HG03432 (cell line): ENCODE data around the gene CCL24.
A peak's percentile ranks its signal among the peaks of the same experiment; 100 is the strongest.
"Not testable (repeated sequence)": the region's sequence is repeated elsewhere in the genome, so short reads cannot be mapped to it uniquely, and the experiment has no call there.

Experiments
- ATAC-seq: cut with Tn5 transposase; IDR thresholded peaks from one replicate; pipeline ENCODE4 v1.9.1; 2021; ENCODE audit warnings: mild to moderate bottlenecking, moderate library complexity; ENCODE audit not compliant: unreplicated experiment

The CCL24 gene

GRCh38 chr7:75813781-75814236, at the start of gene CCL24:
Gene CCL24, minus strand, starts transcription at chr7:75813806. Its CDS starts 91 bp downstream, at chr7:75813715.
- ATAC-seq = no peak

GRCh38 chr7:75861636-75862035, 48.0 kb upstream of the CCL24 start:
- ATAC-seq = no peak

DNA sequence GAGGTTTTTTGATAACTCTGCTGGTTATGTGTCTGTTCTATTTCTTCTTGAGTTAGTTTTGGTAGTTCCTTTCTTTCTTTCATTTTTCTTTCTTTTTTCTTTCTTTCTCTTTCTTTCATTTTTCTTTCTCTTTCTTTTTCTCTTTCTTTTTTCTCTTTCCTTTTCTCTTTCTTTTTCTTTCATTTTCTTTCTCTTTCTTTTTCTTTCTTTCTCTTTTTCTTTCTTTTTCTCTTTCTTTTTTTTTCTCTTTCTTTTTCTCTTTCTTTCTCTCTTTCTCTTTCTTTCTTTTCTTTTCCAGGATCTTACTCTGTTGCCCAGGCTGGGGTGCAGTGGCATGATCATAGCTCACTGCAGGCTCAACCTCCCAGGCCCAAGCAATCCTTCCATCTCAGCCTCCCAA, 44.8 kb upstream of the CCL24 start:
- ATAC-seq = no peak

DNA sequence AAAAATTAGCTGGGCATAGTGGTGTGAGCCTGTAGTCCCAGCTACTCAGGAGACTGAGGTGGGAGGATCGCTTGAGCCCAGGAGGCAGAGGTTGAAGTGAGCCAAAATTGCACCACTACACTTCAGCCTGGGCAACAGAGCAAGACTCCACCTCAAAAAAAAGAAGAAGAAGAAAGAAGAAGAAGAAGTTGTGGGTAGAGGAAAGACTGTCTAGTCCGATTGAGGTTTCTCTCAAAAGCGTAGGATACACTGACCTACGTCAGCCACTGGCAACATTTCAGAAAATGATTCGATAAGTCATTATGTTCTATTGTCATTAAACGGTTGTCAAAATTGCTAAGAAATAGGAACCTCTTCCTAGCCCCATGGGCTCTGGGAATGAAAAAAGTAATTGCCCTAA, 42.9 kb upstream of the CCL24 start:
- ATAC-seq = no peak

GRCh38 chr7:75854813-75855345, 41.3 kb upstream of the CCL24 start:
- not testable (repeated sequence) for ATAC-seq

DNA sequence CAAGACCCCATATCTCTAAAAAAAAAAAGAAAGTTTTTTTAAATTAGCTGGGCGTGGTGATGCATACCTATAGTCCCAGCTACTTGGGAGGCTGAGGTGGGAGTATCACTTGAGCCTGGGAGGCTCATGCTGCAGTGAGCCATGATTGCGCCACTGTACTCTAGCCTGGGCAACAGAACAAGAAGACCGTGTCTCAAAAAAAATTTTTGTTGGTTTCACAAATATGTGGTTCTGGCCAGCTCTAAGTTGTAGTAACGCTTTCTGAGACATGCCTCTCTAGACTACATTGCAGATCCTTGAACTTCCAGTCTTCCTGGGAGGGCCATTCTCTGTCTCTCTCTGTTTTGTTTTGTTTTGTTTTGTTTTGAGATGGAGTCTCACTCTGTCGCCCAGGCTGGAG, 40.6 kb upstream of the CCL24 start:
- no peak for ATAC-seq

DNA sequence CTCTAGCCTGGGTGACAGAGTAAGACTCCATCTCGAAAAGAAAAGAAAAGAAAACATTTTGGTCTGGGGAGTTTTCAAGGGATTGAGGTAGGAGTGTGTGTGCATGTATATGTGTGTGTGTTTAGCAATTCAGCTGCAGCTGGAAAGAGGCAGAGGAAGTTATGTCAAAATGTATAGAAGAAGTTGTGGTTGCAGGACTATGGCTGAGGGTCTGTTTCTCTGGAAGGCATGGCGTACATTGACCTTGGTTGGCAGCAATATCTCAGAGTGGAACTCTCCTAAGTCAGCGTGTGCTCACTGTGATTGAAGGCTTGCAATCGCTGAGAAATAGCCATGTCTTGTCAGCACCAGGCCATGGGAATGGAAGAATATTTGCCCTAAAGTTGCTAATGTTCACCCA, 36.6 kb upstream of the CCL24 start:
- no peak for ATAC-seq

DNA sequence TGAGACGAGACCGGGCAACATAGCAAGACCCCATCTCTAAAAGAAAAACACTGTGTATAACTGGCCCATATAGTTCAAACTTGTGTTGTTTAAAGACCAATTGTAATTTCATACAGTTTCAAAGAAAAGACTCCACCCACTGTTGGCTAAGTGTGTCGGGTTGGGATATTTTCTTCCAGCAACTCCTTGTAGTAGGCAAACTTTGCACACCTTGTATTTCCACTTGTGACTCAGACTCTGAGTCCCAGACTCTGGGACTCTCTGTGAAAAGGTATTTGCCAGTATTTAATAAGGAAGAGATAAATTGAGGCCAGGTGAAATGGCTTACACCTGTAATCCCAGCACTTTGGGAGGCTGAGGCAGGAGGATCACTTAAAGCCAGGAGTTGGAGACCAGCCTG, 36.0 kb upstream of the CCL24 start:
- no peak for ATAC-seq

- ATAC-seq = no peak
Measured at GRCh38 chr7:75847707-75848106, 34.1 kb upstream of the CCL24 start.

DNA sequence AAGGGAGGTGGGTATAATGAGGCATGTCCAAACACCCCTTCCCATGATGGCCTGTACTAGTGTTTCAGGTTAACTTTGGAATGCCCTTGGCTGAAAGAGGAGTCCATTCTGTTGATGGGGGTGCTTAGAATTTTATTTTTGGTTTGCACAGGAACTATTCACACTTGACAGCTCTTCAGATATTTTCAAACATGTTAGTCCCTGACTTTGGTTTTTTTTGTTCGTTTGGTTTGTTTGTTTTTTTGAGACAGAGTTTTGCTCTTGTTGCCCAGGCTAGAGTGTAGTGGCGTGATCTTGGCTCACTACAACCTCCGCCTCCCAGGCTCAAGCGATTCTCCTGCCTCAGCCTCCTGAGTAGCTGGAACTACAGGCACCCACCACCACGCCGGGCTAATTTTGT, 31.5 kb upstream of the CCL24 start:
- not testable (repeated sequence) for ATAC-seq

- ATAC-seq = no peak
Measured at GRCh38 chr7:75844158-75844557, 30.6 kb upstream of the CCL24 start.

GRCh38 chr7:75843613-75844116, 30.1 kb upstream of the CCL24 start:
- ATAC-seq = no peak

DNA sequence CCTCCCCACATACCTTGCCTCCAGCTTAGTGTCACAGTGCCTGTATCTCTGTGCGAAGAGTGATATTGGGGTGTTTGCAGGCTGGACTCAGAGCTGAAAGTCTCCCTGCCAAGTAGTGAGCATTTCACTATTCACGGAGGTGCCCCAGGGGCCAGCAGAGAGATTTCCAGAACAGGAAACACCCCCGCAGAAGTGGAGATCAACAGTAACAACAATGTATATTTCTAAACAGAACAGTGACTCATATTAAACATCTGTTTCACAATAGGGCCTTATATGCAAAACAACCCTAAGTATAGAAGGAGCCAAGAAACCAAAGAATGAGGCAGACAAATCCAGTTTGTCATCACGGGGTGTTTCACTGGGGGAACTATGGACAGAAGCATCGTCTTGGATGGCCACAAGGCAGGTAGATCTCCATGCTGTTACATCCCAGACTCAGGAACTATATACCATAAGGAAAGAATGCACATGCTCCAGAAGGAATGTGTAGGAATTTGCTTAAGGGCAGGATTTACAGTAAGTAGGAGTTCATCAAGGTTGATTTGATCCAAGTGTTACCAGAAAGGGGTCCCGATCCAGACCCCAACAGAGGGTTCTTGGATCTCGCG, 29.3 kb upstream of the CCL24 start:
- ATAC-seq = peak; percentile 93

DNA sequence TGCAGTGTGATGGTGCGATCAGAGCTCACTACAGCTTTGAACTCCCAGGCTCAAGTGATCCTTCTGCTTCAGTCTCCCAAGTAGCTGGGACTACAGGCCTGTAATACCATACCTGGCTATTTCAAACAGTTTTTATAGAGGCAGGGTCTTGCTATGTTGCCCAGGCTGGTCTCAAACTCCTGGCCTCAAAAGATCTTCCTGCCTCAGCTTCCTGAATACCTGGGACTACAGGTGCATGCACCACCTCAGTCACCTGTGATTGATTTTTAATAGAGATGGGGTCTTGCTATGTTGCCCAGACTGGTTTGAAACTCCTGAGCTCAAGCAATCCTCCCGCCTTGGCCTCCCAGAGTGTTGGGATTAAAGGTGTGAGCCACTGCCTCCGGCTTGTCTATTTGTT, 26.4 kb upstream of the CCL24 start:
- no peak for ATAC-seq

DNA sequence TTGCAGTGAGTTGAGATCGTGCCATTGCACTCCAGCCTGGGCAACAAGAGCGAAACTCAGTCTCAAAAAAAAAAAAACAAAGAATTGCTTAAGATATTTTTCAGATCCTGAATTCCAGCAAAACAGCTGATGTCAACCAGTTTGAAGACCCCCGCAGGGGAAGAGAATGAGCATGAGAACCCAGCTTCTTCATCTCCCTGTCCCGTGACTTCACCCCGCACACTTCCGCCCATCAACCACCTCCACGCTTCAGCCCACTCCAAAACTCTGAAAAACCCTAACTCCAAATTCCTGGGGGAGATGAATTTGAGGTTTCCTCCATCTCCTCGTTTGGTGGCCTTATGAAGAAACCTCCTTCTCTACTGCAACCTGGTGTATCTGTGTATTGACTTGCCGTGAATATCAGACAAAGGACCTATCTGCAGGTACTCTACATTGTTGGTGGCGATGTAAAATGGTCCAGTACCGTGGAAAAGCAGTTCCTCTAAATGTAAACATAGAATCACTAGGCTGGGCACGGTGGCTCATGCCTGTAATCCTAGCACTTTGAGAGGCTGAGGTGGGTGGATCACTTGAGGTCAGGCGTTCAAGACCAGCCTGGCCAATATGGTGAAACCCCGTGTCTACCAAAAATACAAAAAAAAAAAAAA, 24.8 kb upstream of the CCL24 start:
- not testable (repeated sequence) for ATAC-seq

DNA sequence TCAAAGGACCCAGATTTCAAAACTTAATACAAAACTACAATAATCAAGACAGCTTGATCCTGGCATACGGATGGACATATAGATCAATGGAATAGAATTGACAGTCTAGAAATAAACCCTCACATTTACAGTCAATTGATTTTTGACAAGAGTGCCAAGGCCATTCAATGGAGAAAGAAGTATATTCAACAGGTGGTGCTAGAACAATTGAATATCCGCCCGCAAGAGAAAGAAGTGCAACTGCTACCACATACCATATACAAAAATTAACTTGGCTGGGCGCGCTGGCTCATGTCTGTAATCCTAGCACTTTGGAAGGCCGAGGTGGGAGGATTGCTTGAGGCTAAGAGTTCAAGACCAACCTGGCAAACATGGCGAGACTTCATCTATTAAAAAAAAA, 23.2 kb upstream of the CCL24 start:
- ATAC-seq = no peak

- ATAC-seq = no peak
Measured at GRCh38 chr7:75835688-75836285, 22.2 kb upstream of the CCL24 start.

DNA sequence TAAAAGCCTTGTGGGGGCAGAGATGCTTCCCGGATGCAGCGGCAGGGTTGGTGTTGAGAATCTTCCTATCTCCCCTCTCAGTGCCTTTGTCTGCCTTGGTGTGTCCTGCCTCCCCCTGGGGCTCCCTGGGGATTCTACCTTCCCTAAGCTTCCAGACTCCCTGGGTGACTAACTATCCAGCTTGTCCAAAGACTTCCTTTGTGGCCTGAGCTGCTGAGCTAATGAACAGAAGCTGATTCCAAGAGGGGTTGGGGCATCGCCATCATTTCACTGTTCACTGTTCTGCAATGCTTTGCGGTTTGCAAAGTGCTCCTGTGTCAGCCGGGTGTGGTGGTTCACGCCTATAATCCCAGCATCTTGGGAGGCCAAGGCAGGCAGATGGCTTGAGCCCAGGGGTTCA, 20.1 kb upstream of the CCL24 start:
- not testable (repeated sequence) for ATAC-seq

- no peak for ATAC-seq
Measured at GRCh38 chr7:75830978-75831377, 17.4 kb upstream of the CCL24 start.

DNA sequence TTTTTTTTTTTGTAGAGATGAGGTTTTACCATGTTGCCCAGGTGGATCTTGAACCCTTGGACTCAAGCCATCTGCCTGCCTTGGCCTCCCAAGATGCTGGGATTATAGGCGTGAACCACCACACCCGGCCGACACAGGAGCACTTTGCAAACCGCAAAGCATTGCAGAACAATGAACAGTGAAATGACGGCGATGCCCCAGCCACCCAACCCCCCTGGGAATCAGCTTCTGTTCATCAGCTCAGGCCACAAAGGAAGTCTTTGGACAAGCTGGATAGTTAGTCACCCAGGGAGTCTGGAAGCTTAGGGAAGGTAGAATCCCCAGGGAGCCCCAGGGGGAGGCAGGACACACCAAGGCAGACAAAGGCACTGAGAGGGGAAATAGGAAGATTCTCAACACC, 16.1 kb upstream of the CCL24 start:
- ATAC-seq = not testable (repeated sequence)

DNA sequence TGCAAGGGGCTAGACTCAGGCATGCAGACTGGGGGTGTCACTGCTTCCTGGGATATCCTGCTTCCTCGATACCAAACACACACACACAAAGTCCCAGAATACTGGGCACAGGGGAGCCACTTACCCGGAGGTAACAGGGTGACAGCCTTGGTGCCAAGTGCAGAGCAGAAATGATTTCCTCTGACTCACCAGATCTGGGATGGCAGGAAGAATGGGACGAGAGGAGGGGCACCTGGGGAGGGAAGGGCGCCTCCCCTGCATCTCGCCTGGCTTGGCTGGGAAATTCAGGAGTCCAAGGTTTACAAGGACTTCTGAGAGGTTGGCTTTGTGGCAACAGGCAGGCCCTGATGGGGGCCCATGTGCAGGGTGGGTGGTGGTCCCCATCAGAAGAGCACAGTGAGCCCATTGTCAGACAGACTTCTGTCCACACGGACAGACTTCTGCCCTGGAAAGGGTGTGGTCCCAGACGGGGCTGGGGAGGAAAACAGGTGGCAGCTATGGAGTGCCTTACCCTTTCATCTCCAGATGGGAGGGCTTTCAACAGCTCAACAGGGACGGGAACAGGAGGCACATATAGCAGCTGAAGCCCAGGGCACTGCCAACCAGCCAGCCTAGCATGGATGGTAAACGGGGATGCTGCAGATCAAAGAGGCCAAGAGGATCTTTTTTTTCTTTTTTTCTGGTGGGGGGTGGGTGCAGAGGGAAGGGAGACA, 9.7 kb upstream of the CCL24 start:
- no peak for ATAC-seq
